Suprapubic skin (tissue), 4 donors: ENCODE data around the gene PTPRCAP. TPM values are rescaled to one million over a fixed set of nuclear protein-coding genes. Genes with fewer than 3 reads are reported as not detected.

Experiments
- DNase-seq, 2 donors: peaks; one replicate each; pipeline ENCODE4 v3.0.0-alpha.2; 2019; ENCODE audit warnings: low spot score in 2 of 2
- H3K27ac ChIP-seq: fragments of 200-600 bp; sonication (generic); one replicate; pipeline ENCODE4 v1.5.1; 2019
- H3K27me3 ChIP-seq: fragments of 200-600 bp; sonication (generic); one replicate; pipeline ENCODE4 v1.5.1; 2019
- H3K36me3 ChIP-seq: fragments of 200-600 bp; sonication (generic); one replicate; pipeline ENCODE4 v1.5.1; 2019
- H3K4me1 ChIP-seq: fragments of 200-600 bp; sonication (generic); one replicate; pipeline ENCODE4 v1.5.1; 2019
- H3K4me3 ChIP-seq: fragments of 200-600 bp; sonication (generic); one replicate; pipeline ENCODE4 v1.5.1; 2019; ENCODE audit warnings: mild to moderate bottlenecking
- H3K9me3 ChIP-seq: fragments of 200-600 bp; sonication (generic); one replicate; pipeline ENCODE4 v1.5.1; 2019
- CTCF ChIP-seq, 2 donors: fragments of 200-600 bp in 1 of 2; fragments of 450-650 bp in 1 of 2; sonication (generic) in 1 of 2; IDR thresholded peaks; one replicate each; pipeline ENCODE4 v1.5.1; 2016 to 2019; ENCODE audit warnings: antibody characterized with exemption in 2 of 2, mild to moderate bottlenecking in 1 of 2, moderate library complexity in 1 of 2
- EP300 ChIP-seq: sonication (generic); formaldehyde crosslinking; IDR thresholded peaks from one replicate; pipeline ENCODE4 v1.6.1; 2017; ENCODE audit warnings: antibody characterized with exemption
- POLR2A ChIP-seq, 2 donors: fragments of 450-650 bp; IDR thresholded peaks; one replicate each; pipeline ENCODE4 v1.6.1; 2017; ENCODE audit warnings: antibody characterized with exemption in 2 of 2, mild to moderate bottlenecking in 2 of 2, moderate library complexity in 2 of 2
- POLR2AphosphoS5 ChIP-seq, 3 donors: sonication (generic); formaldehyde crosslinking; IDR thresholded peaks; one replicate each; pipeline ENCODE4 v1.6.1; 2017; ENCODE audit warnings: antibody characterized with exemption in 3 of 3
- WGBS: methylation state at CpG from one replicate; pipeline ENCODE4 v1.1.5; 2018; 5-methylcytosine and 5-hydroxymethylcytosine counted together
- total RNA-seq, 4 donors: library from RNA; depleted of rRNA; stranded (reverse); fragments of >200 nt; gene quantifications; one replicate each; pipeline ENCODE4 v1.1.0, GENCODE V29; 2016

Gene PTPRCAP
- total RNA-seq, 4 donors from 2014 or later, result 0.59 to 4.3 (median 2.0) TPM

- TF ChIP-seq EP300 (no peak), POLR2AphosphoS5 (IDR thresholded peaks at IDR 0.05) (no peak), POLR2A (IDR thresholded peaks at IDR 0.05) (no peak), CTCF (IDR thresholded peaks at IDR 0.05) (no peak)
- peaks cover 77% of the 10 kb centered on the region for H3K36me3 ChIP-seq
- H3K9me3 ChIP-seq, result no peaks in the 10 kb centered on the region
- H3K27me3 ChIP-seq, result no peaks in the 10 kb centered on the region
- DNase-seq, result no peak
- no peak overlapping the region for H3K27ac ChIP-seq
- WGBS, result 90% methylated on average over 17 of the region's 38 CpGs
- peaks cover 41% of the 10 kb centered on the region for H3K4me1 ChIP-seq
- H3K4me3 ChIP-seq, result no peak overlapping the region
Measured at GRCh38 chr11:67435727-67436458, 1.6 kb downstream of the PTPRCAP start.

GRCh38 chr11:67435031-67435726, 2.3 kb downstream of the PTPRCAP start:
- 89% methylated on average over 11 of the region's 26 CpGs for WGBS
- Histone ChIP-seq H3K27me3 (no peaks in the 10 kb centered on the region), H3K4me3 (no peak overlapping the region), H3K36me3 (peaks cover 75% of the 10 kb centered on the region), H3K4me1 (peaks cover 39% of the 10 kb centered on the region), H3K27ac (no peak overlapping the region), H3K9me3 (no peaks in the 10 kb centered on the region)
- no peak for DNase-seq
- TF ChIP-seq EP300 (no peak), POLR2A (IDR thresholded peaks at IDR 0.05) (no peak), CTCF (IDR thresholded peaks at IDR 0.05) (no peak), POLR2AphosphoS5 (IDR thresholded peaks at IDR 0.05) (no peak)

GRCh38 chr11:67434395-67434881, 3.0 kb downstream of the PTPRCAP start:
- peaks cover 39% of the 10 kb centered on the region for H3K4me1 ChIP-seq
- no peak overlapping the region for H3K4me3 ChIP-seq
- H3K27ac ChIP-seq, result no peak overlapping the region

GRCh38 chr11:67433536-67434394, 3.7 kb downstream of the PTPRCAP start:
- no peak for DNase-seq
- Histone ChIP-seq H3K4me3 (no peak overlapping the region), H3K4me1 (peaks cover 40% of the 10 kb centered on the region), H3K9me3 (no peaks in the 10 kb centered on the region), H3K36me3 (peaks cover 67% of the 10 kb centered on the region), H3K27ac (no peak overlapping the region), H3K27me3 (no peaks in the 10 kb centered on the region)
- WGBS, result 74% methylated on average over 10 of the region's 22 CpGs
- TF ChIP-seq POLR2A (IDR thresholded peaks at IDR 0.05) (no peak), CTCF (IDR thresholded peaks at IDR 0.05) (no peak), POLR2AphosphoS5 (IDR thresholded peaks at IDR 0.05) (no peak), EP300 (no peak)

More at GRCh38 chr11:67434395-67434881, 3.0 kb downstream of the PTPRCAP start:
- no peak for TF ChIP-seq POLR2AphosphoS5 (IDR thresholded peaks at IDR 0.05)
- TF ChIP-seq EP300, result no peak
- DNase-seq, result no peak
- whole genome bisulfite sequencing, result 100% methylated on average over 1 of the region's 23 CpGs
- H3K27me3 ChIP-seq, result no peaks in the 10 kb centered on the region
- H3K36me3 ChIP-seq, result peaks cover 71% of the 10 kb centered on the region
- no peaks in the 10 kb centered on the region for H3K9me3 ChIP-seq

- Histone ChIP-seq H3K36me3 (peaks cover 57% of the 10 kb centered on the region), H3K4me3 (no peak overlapping the region), H3K27me3 (no peaks in the 10 kb centered on the region), H3K9me3 (no peaks in the 10 kb centered on the region), H3K27ac (no peak overlapping the region), H3K4me1 (peaks cover 43% of the 10 kb centered on the region)
- 95% methylated on average over 13 of the region's 22 CpGs for WGBS
- TF ChIP-seq POLR2AphosphoS5 (IDR thresholded peaks at IDR 0.05), result no peak
- TF ChIP-seq CTCF (IDR thresholded peaks at IDR 0.05), result no peak
- TF ChIP-seq EP300, result no peak
- no peak for TF ChIP-seq POLR2A (IDR thresholded peaks at IDR 0.05)
- no peak for DNase-seq
Measured at GRCh38 chr11:67432655-67433349, 4.7 kb downstream of the PTPRCAP start.
